VCaP (cell line): Measurements from ENCODE around the gene MRPL51.

Experiments
- H3K27ac ChIP-seq: fragments of 450-650 bp; 2 replicates; pipeline ENCODE4 v1.5.1; 2017
- CTCF ChIP-seq: fragments of 450-650 bp; conservative IDR thresholded peaks from 2 replicates; pipeline ENCODE4 v1.5.1; 2017; ENCODE audit warnings: mild to moderate bottlenecking, moderate library complexity

Gene MRPL51

GRCh38 chr12:6534695-6534944 is 41.6 kb upstream of the MRPL51 start:
- no peak for TF ChIP-seq CTCF
- peak overlapping the region; percentile 98 for H3K27ac ChIP-seq

DNA sequence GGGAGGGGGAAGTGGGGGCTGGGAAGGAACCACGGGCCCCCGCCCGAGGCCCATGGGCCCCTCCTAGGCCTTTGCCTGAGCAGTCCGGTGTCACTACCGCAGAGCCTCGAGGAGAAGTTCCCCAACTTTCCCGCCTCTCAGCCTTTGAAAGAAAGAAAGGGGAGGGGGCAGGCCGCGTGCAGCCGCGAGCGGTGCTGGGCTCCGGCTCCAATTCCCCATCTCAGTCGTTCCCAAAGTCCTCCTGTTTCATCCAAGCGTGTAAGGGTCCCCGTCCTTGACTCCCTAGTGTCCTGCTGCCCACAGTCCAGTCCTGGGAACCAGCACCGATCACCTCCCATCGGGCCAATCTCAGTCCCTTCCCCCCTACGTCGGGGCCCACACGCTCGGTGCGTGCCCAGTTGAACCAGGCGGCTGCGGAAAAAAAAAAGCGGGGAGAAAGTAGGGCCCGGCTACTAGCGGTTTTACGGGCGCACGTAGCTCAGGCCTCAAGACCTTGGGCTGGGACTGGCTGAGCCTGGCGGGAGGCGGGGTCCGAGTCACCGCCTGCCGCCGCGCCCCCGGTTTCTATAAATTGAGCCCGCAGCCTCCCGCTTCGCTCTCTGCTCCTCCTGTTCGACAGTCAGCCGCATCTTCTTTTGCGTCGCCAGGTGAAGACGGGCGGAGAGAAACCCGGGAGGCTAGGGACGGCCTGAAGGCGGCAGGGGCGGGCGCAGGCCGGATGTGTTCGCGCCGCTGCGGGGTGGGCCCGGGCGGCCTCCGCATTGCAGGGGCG is 41.0 kb upstream of the MRPL51 start, which contains the start of gene GAPDH:
Gene GAPDH (plus strand): TSS at position 595 of the 772 bp plus-strand sequence. CDS start 316 bp downstream, outside the sequence.
- no peak for TF ChIP-seq CTCF
- peak within 1 kb of the TSS; percentile 98 for H3K27ac ChIP-seq

- TF ChIP-seq CTCF = no peak
- peak overlapping the region; percentile 98 for H3K27ac ChIP-seq
Measured at GRCh38 chr12:6533653-6533922, 40.5 kb upstream of the MRPL51 start.

GRCh38 chr12:6532927-6533652 is 40.0 kb upstream of the MRPL51 start:
- peak overlapping the region; percentile 98 for H3K27ac ChIP-seq
- no peak for TF ChIP-seq CTCF

DNA sequence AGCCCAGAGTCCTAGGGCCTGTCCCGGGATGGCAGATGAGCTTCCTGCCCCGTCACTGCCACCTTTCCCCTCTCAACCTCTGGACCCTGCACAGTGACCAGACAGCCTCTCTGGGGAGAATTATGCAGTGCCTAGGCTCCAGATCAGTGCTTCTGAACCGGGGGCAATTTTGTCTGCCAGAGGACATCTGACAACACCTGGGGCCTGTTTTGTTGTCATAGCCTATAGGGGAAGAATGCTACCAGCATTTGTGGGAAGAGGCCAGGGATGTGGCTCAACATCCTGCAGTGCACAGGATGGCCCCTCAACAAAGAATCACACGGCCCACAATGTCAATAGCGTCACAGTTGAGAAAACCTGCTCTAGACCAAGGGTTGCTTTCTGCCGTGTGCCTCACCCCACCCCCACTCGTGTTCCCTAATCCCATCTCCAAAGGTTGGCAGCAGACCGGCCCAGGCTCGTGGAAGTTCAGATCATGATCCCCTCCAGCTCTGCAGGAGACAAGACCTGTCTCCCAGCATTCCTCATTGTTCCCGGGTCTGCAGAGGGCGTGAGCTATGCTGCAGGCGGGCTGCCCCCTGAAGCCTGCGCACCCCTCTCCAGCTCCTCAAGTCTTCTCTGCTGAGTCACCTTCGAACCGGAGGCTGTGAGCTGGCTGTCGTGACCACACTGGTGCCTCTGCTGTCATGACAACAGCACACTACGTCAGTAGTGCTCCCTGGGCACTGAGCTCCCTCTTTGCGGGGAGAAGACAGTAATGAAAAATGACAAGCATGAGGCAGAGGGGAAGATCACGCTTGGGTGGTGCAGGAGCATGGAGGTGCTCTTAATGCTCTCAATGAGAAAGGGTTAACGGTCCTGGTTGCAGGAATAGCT is 39.2 kb upstream of the MRPL51 start:
- no peak for TF ChIP-seq CTCF
- H3K27ac ChIP-seq = peak overlapping the region; percentile 98

DNA sequence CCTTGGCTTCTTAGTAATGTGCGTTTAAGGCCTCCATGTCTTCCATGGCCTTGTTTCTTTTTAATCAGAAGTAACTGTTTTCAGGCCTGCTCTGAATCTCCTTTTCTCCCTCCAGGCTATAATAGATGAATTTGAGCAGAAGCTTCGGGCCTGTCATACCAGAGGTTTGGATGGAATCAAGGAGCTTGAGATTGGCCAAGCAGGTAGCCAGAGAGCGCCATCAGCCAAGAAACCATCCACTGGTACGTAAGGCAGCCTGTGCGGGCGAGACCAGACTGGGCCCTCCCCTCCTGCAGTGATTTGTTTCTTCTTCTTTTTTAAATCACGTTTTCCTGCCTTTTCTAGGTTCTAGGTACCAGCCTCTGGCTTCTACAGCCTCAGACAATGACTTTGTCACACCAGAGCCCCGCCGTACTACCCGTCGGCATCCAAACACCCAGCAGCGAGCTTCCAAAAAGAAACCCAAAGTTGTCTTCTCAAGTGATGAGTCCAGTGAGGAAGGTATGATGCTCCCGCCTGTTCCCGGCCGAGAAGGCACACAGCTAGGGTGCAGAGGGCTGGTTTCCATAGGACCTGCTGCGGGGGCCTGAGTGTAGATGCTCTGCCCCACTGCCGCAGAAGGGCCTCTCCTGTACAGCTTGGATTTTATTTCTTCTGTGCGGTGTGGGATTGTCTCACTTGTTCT is 37.7 kb upstream of the MRPL51 start:
- TF ChIP-seq CTCF = no peak
- peak overlapping the region; percentile 98 for H3K27ac ChIP-seq

DNA sequence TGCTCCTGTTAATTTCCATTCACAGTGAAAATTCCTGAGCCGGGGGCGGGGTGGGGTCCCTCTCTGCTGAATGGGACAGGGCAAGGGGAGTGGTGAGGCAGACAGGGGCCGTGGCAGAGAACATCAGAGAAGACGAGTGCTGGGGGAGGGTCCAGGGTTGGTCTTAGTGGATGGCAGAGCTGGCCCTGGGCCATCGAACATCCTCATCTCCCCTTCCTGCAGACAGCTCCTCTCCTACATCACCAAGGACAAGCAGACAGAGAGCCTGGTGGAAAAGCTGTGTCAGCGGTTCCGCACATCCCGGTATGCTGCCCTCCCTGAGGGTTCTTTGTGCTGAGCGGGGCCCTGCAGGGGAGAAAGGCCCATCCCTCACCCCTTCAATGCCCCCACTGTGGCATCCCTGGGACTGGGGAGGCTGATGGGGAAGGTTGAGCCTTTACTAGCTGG is 36.3 kb upstream of the MRPL51 start:
- no peak overlapping the region for H3K27ac ChIP-seq
- TF ChIP-seq CTCF = no peak
